Glutamatergic neuron (in vitro differentiated cells): ENCODE results near the gene MUC5AC. TPM values are rescaled to one million over a fixed set of nuclear protein-coding genes. Genes with fewer than 3 reads are reported as not detected.

Source experiments
- DNase-seq: peaks from one replicate; pipeline ENCODE4 v3.0.0; 2022
- H3K27ac Mint-ChIP-seq: one replicate; pipeline ENCODE4 v1.8.0; 2020; ENCODE audit warnings: mild to moderate bottlenecking, mixed read lengths, inconsistent platforms; ENCODE audit not compliant: unreplicated experiment
- H3K27me3 Mint-ChIP-seq: one replicate; pipeline ENCODE4 v1.8.0; 2020; ENCODE audit warnings: mild to moderate bottlenecking, moderate library complexity, mixed read lengths, inconsistent platforms; ENCODE audit not compliant: unreplicated experiment
- H3K36me3 Mint-ChIP-seq: one replicate; pipeline ENCODE4 v1.8.0; 2020; ENCODE audit warnings: mild to moderate bottlenecking, mixed read lengths, inconsistent platforms; ENCODE audit not compliant: unreplicated experiment
- H3K4me1 Mint-ChIP-seq: one replicate; pipeline ENCODE4 v1.8.0; 2020; ENCODE audit warnings: mild to moderate bottlenecking, low read depth, mixed read lengths, inconsistent platforms; ENCODE audit not compliant: unreplicated experiment
- H3K4me3 Mint-ChIP-seq: one replicate; pipeline ENCODE4 v1.8.0; 2020; ENCODE audit warnings: mild to moderate bottlenecking, mixed read lengths, inconsistent platforms; ENCODE audit not compliant: unreplicated experiment
- H3K9me3 Mint-ChIP-seq: one replicate; pipeline ENCODE4 v1.8.0; 2020; ENCODE audit warnings: mild to moderate bottlenecking, moderate library complexity, mixed read lengths, inconsistent platforms; ENCODE audit not compliant: unreplicated experiment
- CTCF ChIP-seq: fragments of 200-600 bp; sonication (generic); IDR thresholded peaks from one replicate; pipeline ENCODE4 v1.5.0; 2021; ENCODE audit not compliant: partially characterized antibody, unreplicated experiment
- total RNA-seq: library from RNA; stranded (reverse); fragmentation: NEBNext Ultra II Directional; extraction: Animal tissue kit (Norgen Biotek cat#: 25700); gene quantifications from one replicate; pipeline ENCODE4 v1.2.1, GENCODE V29; 2021; ENCODE audit not compliant: unreplicated experiment

Gene MUC5AC
- total RNA-seq, 1 donor from 2014 or later, result not detected

- DNase-seq, result no peak
- Mint-ChIP-seq H3K27ac (no peak overlapping the region), H3K4me3 (no peak overlapping the region), H3K9me3 (peaks cover 2% of the 10 kb centered on the region), H3K36me3 (no peaks in the 10 kb centered on the region), H3K4me1 (no peaks in the 10 kb centered on the region), H3K27me3 (peaks cover 2% of the 10 kb centered on the region)
- TF ChIP-seq CTCF, result no peak
Observed at GRCh38 chr11:1201395-1202153, 43.8 kb downstream of the MUC5AC start.

GRCh38 chr11:1202154-1202775, 44.5 kb downstream of the MUC5AC start:
- peak; percentile 25 for DNase-seq
- Mint-ChIP-seq H3K4me3 (no peak overlapping the region), H3K36me3 (no peaks in the 10 kb centered on the region), H3K4me1 (no peaks in the 10 kb centered on the region), H3K9me3 (peaks cover 2% of the 10 kb centered on the region), H3K27me3 (peaks cover 2% of the 10 kb centered on the region), H3K27ac (no peak overlapping the region)
- TF ChIP-seq CTCF, result no peak

- Mint-ChIP-seq H3K4me3 (no peak overlapping the region), H3K27me3 (peaks cover 2% of the 10 kb centered on the region), H3K9me3 (peaks cover 2% of the 10 kb centered on the region), H3K27ac (no peak overlapping the region), H3K36me3 (no peaks in the 10 kb centered on the region), H3K4me1 (no peaks in the 10 kb centered on the region)
- peak; percentile 89 for TF ChIP-seq CTCF
- peak; percentile 82 for DNase-seq
Observed at GRCh38 chr11:1202776-1203504, 45.2 kb downstream of the MUC5AC start.

GRCh38 chr11:1203505-1204271, 45.9 kb downstream of the MUC5AC start:
- H3K4me1 Mint-ChIP-seq, result no peaks in the 10 kb centered on the region
- DNase-seq, result peak; percentile 15
- no peak overlapping the region for H3K4me3 Mint-ChIP-seq
- H3K9me3 Mint-ChIP-seq, result peaks cover 2% of the 10 kb centered on the region
- no peak overlapping the region for H3K27ac Mint-ChIP-seq
- TF ChIP-seq CTCF, result no peak
- H3K36me3 Mint-ChIP-seq, result no peaks in the 10 kb centered on the region
- peaks cover 2% of the 10 kb centered on the region for H3K27me3 Mint-ChIP-seq
